Measurements from ENCODE around the gene CANT1.
"Not testable (repeated sequence)": the region's sequence is repeated elsewhere in the genome, so short reads cannot be mapped to it uniquely, and the experiment has no call there.

The CANT1 gene

DNA sequence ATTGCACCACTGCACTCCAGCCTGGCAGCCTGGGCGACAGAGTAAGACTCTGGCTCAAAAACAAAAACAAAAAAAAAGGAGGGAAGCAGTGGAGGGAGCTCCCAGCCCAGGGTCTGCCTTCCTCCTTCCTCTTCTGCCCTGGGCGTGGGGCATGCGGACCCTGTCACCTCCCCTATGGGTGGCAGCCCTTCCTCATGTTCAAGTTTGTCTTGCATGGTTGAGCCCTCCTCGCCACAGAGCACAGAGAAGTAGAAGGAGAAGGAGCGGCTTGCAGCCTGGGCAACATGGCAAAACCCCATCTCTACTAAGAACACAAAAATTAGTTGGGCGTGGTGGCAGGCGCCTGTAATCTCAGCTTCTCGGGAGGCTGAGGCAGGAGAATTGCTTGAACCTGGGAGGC, 62.9 kb downstream of the CANT1 start:
- no peak overlapping the region for H3K4me3 ChIP-seq (ENCODE audit: low read length in 2 of 2)
- no peak overlapping the region for H3K27ac ChIP-seq (ENCODE audit: low read depth in 2 of 2, low read length in 2 of 2)
- H3K27me3 ChIP-seq (ENCODE audit: control insufficient read depth in 2 of 2, insufficient read depth in 2 of 2, low read length in 2 of 2): no peaks in the 10 kb centered on the region
- no peak overlapping the region for H3K9ac ChIP-seq (ENCODE audit: low read depth in 1 of 2, low read length in 2 of 2)
- H3K36me3 ChIP-seq (ENCODE audit: control insufficient read depth in 2 of 2, insufficient read depth in 2 of 2, low read length in 2 of 2): no peaks in the 10 kb centered on the region
- H3K9me3 ChIP-seq (ENCODE audit: control insufficient read depth in 2 of 2, low read length in 2 of 2): peaks cover 0 to 3% of the 10 kb centered on the region in 2 donors
- peaks cover 7 to 11% of the 10 kb centered on the region in 2 donors for H3K4me1 ChIP-seq (ENCODE audit: control insufficient read depth in 2 of 2, insufficient read depth in 2 of 2, low read length in 2 of 2)

DNA sequence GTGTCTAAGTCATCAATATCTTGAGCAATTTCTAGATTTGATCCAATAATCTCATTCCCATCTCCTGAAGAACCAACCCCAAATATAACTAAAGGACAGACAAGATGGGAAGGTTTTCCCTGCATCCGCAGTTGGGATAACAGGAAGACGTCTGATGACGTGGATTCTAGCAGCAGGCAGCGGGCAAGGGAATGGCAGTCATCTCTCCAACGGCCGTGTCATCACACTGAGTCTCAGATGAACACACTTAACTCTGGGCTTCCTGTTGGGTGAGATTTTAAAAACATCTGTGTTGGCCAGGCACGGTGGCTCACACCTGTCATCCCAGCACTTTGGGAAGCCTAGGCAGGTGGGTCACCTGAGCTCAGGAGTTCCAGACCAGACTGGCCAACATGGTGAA, 63.4 kb downstream of the CANT1 start:
- Histone ChIP-seq H3K9ac (ENCODE audit: low read depth in 1 of 2, low read length in 2 of 2) (no peak overlapping the region), H3K36me3 (ENCODE audit: control insufficient read depth in 2 of 2, insufficient read depth in 2 of 2, low read length in 2 of 2) (no peaks in the 10 kb centered on the region), H3K27me3 (ENCODE audit: control insufficient read depth in 2 of 2, insufficient read depth in 2 of 2, low read length in 2 of 2) (no peaks in the 10 kb centered on the region), H3K4me3 (ENCODE audit: low read length in 2 of 2) (no peak overlapping the region), H3K4me1 (ENCODE audit: control insufficient read depth in 2 of 2, insufficient read depth in 2 of 2, low read length in 2 of 2) (peaks cover 7 to 8% of the 10 kb centered on the region in 2 donors), H3K27ac (ENCODE audit: low read depth in 2 of 2, low read length in 2 of 2) (no peak overlapping the region), H3K9me3 (ENCODE audit: control insufficient read depth in 2 of 2, low read length in 2 of 2) (peaks cover 0 to 3% of the 10 kb centered on the region in 2 donors)

DNA sequence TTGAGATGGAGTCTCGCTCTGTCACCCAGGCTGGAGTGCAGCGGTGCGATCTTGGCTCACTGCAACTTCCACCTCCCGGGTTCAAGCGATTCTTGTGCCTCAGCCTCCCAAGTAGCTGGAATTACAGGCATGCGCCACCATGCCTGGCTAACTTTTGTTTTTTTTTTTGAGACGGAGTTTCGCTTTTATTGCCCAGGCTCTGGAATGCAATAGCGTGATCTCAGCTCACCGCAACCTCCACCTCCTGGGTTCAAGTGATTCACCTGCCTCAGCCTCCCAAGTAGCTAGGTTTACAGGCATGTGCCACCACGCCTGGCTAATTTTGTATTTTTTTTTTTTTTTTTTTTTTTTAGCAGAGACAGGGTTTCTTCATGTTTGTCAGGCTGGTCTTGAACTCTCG, 64.1 kb downstream of the CANT1 start:
- not testable (repeated sequence) for H3K9me3 ChIP-seq (ENCODE audit: control insufficient read depth in 2 of 2, low read length in 2 of 2); H3K4me1 ChIP-seq (ENCODE audit: control insufficient read depth in 2 of 2, insufficient read depth in 2 of 2, low read length in 2 of 2); H3K9ac ChIP-seq (ENCODE audit: low read depth in 1 of 2, low read length in 2 of 2); H3K4me3 ChIP-seq (ENCODE audit: low read length in 2 of 2); H3K27me3 ChIP-seq (ENCODE audit: control insufficient read depth in 2 of 2, insufficient read depth in 2 of 2, low read length in 2 of 2); H3K27ac ChIP-seq (ENCODE audit: low read depth in 2 of 2, low read length in 2 of 2); H3K36me3 ChIP-seq (ENCODE audit: control insufficient read depth in 2 of 2, insufficient read depth in 2 of 2, low read length in 2 of 2)

DNA sequence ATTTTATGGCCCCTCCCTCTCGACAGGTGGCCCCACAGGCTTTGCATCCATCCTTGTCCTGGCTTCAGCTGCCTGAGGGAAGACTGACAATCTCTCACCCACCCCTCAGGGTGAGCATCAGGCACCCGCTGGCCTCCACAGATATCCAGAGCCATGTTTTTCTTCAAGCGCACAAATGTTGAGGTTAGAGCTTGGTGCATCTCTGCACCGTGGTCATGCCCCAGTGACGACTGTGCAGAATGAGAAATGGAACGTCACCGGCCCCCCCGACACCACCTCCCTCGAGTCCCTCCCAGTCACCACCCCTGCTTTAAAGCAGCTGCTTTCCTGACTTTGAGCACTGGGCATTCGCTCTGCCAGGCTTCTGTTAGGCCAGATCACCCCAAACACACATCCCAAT, 64.6 kb downstream of the CANT1 start:
- Histone ChIP-seq H3K27me3 (ENCODE audit: control insufficient read depth in 2 of 2, insufficient read depth in 2 of 2, low read length in 2 of 2) (no peaks in the 10 kb centered on the region), H3K4me1 (ENCODE audit: control insufficient read depth in 2 of 2, insufficient read depth in 2 of 2, low read length in 2 of 2) (peaks cover 7 to 8% of the 10 kb centered on the region in 2 donors), H3K9me3 (ENCODE audit: control insufficient read depth in 2 of 2, low read length in 2 of 2) (no peaks in the 10 kb centered on the region), H3K4me3 (ENCODE audit: low read length in 2 of 2) (no peak overlapping the region), H3K9ac (ENCODE audit: low read depth in 1 of 2, low read length in 2 of 2) (no peak overlapping the region), H3K27ac (ENCODE audit: low read depth in 2 of 2, low read length in 2 of 2) (no peak overlapping the region), H3K36me3 (ENCODE audit: control insufficient read depth in 2 of 2, insufficient read depth in 2 of 2, low read length in 2 of 2) (no peaks in the 10 kb centered on the region)

DNA sequence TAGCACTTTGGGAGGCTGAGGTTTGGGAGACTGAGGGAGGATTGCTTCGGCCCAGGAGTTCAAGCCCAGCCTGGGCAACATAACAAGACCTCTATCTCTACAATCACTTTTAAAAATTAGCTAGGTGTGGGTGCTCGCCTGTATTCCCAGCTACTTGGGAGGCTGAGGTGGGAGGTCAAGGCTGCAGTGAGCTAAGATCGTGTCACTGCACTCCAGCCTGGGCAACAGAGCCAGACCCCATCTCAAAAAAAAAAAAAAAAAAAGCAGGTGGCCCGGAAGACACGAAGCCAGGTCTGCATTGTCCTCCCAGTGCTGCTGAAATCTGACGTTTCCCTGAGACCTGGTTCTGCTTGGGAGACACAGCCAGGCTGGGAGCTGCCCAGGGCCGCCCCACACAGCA, 65.5 kb downstream of the CANT1 start:
- no peak overlapping the region for H3K9ac ChIP-seq (ENCODE audit: low read depth in 1 of 2, low read length in 2 of 2)
- H3K27ac ChIP-seq (ENCODE audit: low read depth in 2 of 2, low read length in 2 of 2): no peak overlapping the region
- H3K4me1 ChIP-seq (ENCODE audit: control insufficient read depth in 2 of 2, insufficient read depth in 2 of 2, low read length in 2 of 2): peaks cover 7 to 8% of the 10 kb centered on the region in 2 donors
- H3K36me3 ChIP-seq (ENCODE audit: control insufficient read depth in 2 of 2, insufficient read depth in 2 of 2, low read length in 2 of 2): no peaks in the 10 kb centered on the region
- no peak overlapping the region for H3K4me3 ChIP-seq (ENCODE audit: low read length in 2 of 2)
- H3K27me3 ChIP-seq (ENCODE audit: control insufficient read depth in 2 of 2, insufficient read depth in 2 of 2, low read length in 2 of 2): no peaks in the 10 kb centered on the region
- H3K9me3 ChIP-seq (ENCODE audit: control insufficient read depth in 2 of 2, low read length in 2 of 2): no peaks in the 10 kb centered on the region

Data from mucosa of rectum (tissue), 2 donors.